Stimulated activated CD4-positive, alpha-beta T cell treated with anti-CD3 and anti-CD28 coated beads, Interleukin-15, amount 100 ng/mL, for 1 hour (primary cell): ENCODE data around the gene ATP5F1D.
"Not testable (repeated sequence)": the region's sequence is repeated elsewhere in the genome, so short reads cannot be mapped to it uniquely, and the experiment has no call there.

Experiments used
- DNase-seq, 2 donors: peaks; one replicate each; pipeline ENCODE4 v3.0.0-alpha.2; 2020; ENCODE audit warnings: low read depth in 1 of 2, low spot score in 1 of 2

ATP5F1D gene

DNA sequence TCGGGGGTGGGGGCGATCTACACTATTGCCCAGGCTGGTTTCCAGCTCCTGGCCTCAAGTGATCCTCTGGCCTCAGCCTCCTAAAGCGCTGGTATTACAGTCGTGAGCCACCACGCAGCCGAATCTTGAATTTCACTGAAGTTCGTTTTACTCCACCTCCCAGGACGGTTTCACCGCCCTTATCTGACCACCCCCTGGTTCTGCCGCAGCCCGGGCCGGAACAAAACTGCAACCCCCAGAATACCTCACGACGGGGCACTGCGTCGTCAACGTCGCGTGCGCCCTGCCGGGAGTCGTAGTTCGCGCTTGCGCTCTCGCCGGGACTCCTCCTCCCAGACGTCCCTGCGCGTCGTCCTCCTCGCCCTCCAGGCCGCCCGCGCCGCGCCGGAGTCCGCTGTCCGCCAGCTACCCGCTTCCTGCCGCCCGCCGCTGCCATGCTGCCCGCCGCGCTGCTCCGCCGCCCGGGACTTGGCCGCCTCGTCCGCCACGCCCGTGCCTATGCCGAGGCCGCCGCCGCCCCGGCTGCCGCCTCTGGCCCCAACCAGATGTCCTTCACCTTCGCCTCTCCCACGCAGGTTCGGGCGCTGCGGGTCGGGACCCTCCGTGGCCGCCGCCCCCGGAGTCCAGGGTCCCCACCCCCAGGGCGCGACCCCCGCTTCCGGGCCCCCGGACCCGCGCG is at the start of gene ATP5F1D:
Gene ATP5F1D, plus strand, starts transcription at position 335 of the 679 bp plus-strand sequence. Its CDS starts 100 bp downstream, at position 435.
- peak; percentile 78 to 87 for DNase-seq

DNA sequence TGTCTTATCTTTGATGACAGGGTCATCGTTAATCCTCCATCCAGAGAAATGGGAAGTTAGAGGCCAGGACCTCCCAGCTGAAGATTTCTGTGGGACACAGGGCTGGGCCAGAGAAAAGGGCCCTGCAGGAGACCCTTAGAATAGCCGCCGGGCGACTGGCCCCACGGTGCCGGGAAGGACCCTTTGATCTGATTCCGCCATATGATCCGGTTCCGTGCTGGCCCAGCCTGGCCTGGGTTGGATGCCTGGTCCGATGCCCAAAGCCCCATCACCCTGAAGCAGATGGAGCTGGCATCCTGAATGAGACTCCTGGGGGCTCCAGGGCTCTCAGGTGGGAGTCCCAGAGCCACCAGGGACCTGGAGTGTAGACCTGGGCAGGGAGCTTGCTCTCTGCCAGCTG is 42.0 kb upstream of the ATP5F1D start:
- no peak for DNase-seq

DNA sequence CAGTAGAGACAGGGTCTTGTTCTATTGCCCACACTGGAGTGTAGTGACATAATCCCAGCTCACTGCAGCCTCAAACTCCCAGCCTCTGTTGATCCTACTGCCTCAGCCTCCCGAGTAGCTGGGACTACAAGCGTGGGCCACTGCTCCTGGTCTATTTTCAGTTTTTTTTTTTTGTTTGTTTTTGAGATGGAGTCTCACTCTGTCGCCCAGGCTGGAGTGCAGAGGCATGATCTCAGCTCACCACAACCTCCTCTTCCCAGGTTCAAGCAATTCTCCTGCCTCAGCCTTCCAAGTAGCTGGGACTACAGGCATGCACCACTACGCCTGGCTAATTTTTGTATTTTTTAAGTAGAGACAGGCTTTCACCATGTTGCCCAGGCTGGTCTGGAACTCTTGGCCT is 40.9 kb upstream of the ATP5F1D start:
- DNase-seq: not testable (repeated sequence)

DNA sequence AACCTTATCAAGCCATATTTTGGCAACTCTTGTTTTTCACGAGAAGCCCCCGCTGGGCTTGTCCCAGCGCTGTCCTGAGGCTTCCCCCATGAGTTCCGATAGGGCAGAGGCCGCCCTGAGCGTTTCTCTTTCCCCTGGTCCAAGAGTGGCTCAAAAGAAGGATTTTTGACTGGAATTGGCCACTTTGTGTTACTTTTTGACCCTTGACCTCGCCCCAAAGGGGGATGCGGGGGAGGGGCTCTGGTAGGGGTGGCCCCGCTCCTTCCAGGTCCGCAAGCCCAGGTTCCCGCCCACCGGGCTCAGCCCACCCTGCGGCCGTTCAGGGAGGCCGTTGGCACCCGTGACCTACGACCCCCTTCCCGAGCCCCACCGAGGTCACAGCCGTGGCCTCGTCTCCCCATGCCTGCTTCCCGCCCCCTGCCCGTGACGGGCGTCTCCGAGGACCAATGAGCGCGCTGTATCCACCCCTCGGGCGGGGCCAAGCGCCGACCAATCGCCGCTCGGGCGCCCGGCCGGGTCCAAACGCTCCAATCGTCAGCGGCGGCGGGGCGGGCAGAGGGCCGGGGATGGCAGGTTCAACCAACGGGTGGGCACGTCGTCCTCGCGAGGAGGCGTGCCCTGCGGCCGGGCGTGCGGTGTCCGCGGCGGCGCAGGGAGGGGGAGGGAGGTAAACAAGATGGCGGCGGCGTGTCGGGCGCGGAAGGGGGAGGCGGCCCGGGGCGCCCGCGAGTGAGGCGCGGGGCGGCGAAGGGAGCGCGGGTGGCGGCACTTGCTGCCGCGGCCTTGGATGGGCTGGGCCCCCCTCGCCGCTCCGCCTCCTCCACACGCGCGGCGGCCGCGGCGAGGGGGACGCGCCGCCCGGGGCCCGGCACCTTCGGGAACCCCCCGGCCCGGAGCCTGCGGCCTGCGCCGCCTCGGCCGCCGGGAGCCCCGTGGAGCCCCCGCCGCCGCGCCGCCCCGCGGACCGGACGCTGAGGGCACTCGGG is 36.1 kb upstream of the ATP5F1D start, which contains the start of gene STK11:
Gene STK11, plus strand, starts transcription at position 665 of the 986 bp plus-strand sequence. CDS start 1,136 bp downstream, outside the sequence.
- DNase-seq: peak; percentile 99 to 100

DNA sequence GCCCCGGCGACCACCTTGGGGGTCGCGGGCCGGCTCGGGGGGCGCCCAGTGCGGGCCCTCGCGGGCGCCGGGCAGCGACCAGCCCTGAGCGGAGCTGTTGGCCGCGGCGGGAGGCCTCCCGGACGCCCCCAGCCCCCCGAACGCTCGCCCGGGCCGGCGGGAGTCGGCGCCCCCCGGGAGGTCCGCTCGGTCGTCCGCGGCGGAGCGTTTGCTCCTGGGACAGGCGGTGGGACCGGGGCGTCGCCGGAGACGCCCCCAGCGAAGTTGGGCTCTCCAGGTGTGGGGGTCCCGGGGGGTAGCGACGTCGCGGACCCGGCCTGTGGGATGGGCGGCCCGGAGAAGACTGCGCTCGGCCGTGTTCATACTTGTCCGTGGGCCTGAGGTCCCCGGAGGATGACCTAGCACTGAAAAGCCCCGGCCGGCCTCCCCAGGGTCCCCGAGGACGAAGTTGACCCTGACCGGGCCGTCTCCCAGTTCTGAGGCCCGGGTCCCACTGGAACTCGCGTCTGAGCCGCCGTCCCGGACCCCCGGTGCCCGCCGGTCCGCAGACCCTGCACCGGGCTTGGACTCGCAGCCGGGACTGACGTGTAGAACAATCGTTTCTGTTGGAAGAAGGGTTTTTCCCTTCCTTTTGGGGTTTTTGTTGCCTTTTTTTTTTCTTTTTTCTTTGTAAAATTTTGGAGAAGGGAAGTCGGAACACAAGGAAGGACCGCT is 35.2 kb upstream of the ATP5F1D start:
- DNase-seq: no peak

DNA sequence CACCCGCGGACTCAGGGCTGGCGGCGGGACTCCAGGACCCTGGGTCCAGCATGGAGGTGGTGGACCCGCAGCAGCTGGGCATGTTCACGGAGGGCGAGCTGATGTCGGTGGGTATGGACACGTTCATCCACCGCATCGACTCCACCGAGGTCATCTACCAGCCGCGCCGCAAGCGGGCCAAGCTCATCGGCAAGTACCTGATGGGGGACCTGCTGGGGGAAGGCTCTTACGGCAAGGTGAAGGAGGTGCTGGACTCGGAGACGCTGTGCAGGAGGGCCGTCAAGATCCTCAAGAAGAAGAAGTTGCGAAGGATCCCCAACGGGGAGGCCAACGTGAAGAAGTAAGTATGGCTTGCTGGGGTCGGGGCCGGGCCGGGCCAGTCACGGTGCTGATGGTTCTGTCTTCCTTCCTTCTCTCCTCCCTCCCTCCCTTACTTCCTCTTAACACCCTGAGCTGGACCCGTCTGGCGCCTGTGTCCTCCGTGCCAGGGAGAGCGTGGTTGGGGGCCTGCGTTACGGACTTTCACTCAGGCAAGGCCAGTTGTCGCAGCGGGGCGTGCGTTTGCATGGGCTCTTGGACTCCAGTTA is 34.6 kb upstream of the ATP5F1D start:
- DNase-seq: no peak

DNA sequence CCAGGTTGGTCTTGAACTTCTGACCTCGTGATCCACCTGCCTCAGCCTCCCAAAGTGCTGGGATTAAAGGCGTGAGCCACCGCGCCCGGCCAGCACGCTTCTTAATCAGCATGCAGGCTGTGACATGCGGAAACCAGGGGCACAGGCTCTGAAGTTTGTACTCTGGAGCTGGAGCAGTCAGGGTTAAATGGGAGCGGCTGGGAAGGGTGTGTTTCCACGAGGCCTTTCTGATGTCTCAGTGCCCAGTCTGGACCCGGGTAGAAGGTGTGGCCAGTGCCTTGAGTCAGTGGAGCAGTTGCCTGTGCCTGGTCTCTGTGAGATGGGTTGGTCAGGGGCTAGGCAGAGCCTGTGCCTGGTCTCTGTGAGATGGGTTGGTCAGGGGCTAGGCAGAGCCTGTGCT is 32.7 kb upstream of the ATP5F1D start:
- DNase-seq: not testable (repeated sequence)

DNA sequence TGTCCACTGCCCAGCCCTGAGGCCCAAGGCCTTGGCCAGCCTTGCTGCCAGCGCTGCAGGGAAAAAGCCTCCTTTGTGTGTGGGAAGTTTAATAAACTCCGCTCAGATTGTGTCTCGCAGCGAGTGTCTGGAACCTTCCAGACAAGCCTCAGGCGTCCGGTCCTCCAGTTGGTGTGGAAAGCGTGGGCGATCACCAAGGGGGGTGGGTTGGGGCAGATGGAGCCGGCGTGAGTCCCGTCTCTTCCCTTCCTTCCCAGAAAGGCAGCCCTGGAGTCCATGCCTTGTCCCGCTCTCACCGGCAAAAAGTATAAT is 31.4 kb upstream of the ATP5F1D start:
- DNase-seq: no peak

DNA sequence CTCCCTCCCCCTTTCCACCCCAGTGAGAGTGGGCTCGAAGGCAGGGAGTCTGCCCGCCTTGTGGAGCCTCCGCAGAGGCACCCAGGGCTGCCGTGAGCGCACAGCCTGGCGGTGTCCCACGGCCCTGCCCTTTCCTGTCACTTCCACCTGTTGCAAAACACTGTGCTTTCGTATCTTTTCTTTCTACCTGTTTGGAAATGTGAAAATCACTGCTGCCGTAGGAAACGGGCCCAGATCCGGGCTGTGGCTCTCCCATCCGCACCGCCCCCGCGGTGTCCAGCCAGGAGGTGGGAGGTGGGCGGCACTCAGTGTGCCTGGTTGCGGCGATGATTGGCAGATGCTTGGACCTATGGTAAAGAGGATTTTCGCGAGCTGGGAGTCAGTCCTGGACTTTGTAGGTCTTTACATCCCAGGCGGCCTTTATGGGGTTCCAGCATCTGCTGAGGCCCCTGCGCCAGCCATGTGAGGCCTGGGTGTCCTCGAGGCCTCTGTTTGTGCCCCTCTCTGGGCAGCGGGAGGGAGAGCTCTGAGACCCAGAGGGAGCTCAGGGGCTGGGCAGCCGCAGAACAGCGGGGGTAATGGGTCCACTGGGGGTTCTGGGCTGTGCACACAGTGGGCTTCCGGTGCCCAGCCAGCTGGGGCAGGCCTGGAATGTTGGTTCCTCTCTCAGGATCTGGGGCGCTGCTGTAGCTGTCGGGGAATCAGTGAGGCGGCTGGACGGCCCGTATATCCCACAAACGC is 29.9 kb upstream of the ATP5F1D start:
- no peak for DNase-seq

DNA sequence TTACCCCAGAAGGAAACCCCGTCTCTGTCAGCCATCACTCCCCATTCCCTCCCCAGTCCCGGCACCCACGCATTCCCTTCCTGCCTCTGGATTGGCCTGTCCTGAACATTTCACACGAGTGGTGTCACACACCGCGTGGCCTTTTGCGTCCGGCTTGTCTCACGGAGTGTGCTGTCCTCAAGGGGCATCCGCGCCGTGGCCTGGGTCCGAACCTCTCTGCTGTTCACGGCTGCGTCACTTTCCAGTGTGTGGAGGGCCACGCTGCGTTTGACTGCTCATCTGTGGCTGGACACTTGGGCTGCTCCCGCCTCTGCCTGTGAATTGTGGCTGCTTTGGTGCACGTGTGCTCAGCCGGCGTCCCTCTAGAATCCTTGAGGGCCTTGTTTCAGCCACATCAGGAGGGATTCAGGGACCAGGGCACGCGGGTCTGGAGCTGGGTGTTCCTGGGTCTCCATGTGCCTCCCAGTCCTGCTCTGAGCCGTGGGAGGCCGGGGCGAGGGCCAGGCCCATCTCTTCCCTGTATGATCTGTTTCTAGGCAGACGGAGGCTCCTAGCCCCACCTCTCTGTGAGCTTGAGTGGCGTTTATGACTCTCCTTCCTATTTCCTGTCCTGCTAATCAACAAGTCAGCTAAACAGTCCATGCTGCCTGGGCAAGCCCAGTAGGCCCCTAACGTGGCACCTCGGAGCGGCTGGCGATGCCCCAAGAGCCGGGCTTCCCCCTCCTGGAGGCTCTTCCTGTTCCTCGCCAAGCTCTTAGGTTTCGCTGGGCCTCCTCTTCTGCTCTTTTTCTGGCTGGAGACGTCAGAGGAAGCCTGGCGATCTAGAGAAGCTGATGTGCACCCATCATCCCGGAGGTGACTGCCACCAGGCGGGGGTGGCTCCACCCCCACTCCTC is 27.9 kb upstream of the ATP5F1D start:
- DNase-seq: peak in 1 of 2 donors; percentile 12

DNA sequence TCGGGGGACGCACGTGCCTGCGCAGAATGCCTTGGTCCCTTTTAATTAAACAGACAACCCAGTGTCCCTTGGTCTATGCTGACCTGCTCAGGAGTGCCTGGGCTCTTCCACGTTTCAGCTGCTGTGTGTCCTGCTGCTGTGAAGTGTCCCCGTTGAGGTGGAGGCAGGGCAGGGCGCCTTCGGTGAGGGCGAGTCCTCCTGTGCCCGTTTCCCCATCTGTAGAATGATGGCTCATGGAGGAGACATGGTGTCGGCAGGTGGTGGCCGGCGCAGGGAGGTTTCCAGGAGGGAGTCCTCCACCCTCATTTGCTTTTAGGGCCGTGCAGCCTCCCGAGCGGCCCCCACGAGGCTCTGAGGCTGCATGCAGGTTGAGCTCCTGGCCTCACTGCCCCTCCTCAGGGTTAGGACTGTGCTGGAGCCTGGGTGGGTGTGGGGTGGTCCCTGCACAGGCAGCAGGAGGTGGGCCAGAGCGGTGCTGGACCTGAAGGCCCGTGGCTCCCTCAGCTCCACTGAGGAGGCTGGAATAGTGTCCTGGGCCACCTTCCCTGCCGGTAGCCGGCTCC is 27.2 kb upstream of the ATP5F1D start:
- DNase-seq: no peak

DNA sequence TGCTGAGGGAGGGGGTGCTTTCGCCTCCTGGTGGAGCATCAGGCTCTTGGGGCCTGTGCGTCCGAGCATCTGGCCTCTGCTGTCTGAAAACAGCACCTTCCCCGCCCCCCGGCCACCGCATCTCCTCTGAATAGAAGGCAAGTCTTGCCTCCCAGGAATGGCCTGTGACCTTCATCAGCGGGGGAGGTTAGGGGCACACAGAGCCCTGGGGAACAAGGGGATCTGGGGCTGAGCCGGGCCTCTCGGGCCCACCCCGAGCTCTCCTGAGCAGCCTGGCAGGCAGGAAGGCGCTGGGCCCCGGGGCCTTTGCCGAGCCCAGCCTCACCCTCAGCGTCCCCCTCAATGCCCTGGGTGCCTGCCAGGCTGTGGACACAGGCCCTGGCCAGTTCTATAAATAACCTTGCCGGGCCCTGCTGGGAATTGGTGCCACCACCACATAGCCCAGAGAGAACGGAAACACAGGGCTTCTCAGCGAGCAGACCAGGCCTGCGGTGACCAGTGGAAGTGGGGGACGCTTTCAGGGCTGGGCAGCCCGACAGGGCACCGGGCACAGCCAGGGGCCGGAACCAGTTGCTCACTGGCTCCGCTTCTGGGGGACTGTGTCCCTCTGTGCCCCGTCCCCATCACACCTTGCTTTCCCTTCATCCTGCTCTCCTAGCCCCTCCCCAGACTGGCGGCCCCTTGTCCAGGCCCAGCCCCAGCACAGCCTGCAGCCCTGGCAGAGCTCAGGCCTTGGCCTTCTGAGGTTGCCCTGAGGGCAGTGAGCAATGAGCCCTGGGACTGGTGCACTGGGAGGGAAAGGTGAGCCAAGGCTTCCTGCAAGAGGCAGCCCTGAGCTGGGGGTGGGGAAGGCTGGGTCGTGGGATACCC is 26.5 kb upstream of the ATP5F1D start:
- DNase-seq: no peak

DNA sequence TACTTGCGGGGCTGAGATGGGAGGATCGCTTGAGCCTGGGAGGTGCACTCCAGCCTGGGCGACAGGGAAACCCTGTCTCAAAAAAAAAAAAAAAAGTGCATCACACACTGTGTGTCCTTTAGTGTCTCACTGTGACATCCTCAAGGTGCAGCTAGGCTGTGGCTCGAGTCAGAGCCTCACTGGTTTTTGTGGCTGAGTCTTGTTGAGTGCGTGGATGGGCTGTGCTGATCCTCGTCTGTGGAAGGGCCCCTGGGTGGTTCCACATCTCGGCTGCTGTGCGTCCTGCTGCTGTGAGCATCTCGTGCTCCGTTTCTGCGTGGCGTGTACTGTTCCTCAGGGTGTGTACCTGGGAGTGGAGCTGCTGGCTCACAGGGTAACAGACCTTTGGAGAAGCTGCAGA is 24.8 kb upstream of the ATP5F1D start:
- DNase-seq: no peak

DNA sequence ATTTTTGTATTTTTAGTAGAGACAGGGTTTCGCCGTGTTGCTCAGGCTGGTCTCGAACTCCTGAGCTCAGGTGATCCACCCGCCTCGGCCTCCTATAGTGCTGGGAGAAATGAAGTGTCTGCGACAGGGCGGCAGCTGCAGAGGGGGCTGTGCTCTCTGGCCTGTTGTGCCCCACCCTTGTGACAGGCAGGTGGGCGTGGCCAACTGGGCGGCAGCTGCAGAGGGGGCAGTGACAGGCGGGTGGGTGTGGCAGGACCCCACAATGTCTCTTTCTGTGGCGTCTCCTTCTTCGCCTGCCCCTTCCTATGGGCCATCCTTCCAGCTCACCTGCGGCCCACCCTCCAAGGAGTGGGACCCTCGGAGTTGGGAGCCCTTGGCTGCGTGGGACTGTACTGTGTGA is 24.2 kb upstream of the ATP5F1D start:
- DNase-seq: no peak

DNA sequence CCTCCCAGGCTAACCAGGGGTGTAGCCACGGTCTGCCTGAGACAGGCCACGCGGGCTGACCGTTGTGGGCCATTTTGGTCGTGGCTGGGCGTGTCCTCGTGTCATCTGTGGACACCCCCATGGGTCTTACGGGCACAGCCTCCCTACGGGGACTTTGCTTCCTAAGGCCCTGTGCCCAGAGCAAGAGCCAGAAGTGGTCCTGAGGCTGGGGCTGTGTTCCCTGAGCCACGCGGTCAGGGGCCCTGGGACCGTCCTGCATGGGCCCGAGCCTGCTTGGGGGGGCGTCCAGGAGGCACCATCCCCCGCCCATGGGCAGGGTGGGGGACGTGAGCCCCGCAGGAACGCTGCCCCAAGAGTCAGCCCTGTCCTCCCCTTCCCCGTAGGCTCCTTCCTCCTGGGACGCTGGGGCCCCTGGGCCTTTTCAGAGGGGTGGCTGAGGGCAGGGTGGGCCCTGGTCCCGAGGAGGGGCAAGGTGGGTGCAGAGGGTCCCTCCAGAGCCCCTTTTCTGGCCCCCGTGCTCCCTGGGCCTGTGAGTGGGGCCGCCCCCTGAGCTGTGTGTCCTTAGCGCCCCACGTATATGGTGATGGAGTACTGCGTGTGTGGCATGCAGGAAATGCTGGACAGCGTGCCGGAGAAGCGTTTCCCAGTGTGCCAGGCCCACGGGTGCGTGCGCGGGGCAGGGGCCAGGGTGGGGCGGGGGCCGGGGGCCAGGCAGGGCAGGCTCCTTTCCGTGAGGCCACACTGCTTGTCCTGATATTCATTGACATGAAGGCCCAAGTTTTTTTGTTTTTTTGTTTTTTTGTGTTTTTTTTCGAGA is 22.6 kb upstream of the ATP5F1D start:
- no peak for DNase-seq

DNA sequence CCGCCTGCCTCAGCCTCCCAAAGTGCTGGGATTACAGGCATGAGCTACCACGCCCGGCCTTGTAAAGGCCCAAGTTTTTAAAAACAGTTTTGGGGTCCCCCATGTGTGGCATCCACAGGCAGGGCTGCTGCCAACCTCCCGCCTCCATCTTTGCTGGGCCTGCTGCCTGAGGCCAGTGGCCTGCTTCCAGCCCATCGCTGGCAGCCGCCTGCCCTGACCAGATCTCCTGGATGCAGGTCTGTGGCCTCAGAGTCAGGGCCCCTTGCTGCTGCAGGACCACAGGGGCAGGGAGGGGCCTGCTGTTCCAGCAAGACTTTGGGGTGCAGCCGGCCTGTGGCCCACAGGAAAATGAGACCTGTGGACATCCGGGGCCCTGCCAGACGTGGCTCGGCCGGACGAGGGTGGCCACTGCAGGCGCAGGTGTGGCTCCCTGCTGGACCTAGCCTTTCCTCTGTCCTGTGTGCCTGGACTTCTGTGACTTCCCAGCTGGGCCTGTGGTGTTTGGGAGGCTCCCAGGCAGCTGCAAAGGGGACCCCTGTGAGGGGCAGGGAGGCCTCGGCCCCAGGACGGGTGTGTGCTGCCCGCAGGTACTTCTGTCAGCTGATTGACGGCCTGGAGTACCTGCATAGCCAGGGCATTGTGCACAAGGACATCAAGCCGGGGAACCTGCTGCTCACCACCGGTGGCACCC is 21.6 kb upstream of the ATP5F1D start:
- DNase-seq: no peak

DNA sequence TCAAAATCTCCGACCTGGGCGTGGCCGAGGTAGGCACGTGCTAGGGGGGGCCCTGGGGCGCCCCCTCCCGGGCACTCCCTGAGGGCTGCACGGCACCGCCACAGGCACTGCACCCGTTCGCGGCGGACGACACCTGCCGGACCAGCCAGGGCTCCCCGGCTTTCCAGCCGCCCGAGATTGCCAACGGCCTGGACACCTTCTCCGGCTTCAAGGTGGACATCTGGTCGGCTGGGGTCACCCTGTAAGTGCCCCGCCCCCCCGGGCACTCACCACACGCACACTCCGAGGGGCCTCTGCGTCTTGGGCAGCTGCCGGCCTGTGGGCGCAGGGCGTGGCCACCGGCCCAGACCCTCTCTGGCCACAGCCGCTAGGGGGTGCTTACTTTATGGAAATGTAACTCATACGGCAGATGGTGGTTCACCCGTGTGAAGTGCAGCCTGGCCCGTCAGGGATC is 21.0 kb upstream of the ATP5F1D start:
- no peak for DNase-seq
